ENCODE results near the gene SUSD4.

The SUSD4 gene

DNA sequence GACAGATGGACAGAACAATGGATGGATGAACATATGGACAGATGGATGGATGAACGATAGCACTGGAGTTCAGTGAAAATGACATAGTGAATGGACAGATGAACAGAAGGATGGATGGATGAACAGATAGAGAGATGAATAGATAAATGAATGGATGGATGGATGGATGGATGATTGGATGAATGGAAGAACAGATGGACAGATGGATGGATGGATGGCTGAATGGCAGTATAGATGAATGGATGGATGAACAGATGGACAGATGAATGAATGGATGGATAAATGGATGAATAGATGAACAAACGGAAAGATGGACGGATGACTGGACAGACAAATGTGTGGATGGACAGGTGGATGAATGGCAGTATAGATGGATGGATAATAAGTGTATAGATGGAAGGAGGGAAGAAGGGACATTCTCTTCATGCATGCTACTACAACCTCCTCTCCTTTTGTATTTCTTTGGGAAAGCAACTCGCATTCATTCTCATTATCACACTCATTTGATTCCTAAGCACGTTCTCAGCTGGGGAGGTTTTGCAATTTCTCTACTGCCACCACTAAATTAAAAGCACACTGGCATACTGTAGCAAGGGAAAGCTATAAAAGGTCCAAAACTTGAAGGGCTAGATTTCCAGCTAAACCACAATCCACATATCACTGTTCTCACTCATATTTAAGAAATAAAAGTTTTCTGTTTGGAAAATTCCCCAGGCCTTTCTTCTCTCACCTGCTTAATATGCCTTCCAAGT, 34.1 kb downstream of the SUSD4 start:
- no peak for DNase-seq

DNA sequence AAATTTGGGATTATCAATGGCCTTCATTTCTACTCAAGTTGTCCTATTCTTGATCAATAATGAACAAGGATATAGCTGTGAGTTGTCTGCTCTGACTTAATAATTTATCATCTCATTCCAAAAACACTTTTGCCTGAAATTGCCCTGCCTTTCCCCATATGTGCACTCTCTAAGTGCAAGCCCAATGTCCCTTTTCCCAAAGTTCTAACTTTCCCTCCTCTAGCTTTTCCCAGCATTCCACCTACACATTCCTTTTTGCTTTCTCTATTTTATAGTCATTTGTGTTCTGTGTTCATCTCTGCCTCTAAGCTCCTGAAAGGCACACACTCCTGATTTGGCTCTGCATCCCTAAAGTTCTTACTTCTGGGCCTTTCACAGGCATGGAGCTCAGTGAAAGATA, 34.7 kb downstream of the SUSD4 start:
- DNase-seq: no peak

DNA sequence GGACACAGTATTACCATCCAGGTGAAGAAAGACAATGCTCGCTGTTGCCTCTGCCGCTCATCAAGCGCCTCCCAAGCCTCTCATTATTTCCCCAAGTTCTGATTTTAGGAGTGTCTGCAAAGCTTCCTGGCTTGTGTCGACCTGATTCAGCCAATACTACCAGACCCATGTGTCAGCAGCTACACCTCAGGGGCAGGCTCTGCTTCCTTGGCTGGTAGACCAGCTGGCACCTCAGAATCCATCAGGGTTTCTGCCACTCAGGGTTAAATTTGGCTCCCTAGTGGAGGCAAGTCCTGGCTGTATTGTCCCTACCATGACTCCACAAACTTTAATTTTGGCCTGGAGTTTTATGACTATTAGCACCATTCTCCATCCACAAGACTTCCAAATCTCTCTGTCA, 35.4 kb downstream of the SUSD4 start:
- no peak for DNase-seq

DNA sequence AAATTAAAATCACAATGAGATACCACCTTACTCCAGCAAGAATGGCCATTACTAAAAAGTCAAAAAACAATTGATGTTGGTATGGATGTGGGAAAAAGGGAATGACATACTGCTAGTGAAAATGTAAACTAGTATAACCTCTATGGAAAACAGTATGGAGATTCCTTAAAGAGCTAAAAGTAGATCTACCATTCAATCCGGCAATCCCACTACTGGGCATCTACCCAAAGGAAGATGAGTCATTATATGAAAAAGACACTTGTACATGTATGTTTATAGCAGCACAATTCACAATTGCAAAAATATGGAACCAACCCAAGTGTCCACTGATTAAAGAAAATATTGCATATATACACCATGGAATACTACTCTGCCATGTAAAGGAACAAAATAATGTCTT, 37.2 kb downstream of the SUSD4 start:
- no peak for DNase-seq

DNA sequence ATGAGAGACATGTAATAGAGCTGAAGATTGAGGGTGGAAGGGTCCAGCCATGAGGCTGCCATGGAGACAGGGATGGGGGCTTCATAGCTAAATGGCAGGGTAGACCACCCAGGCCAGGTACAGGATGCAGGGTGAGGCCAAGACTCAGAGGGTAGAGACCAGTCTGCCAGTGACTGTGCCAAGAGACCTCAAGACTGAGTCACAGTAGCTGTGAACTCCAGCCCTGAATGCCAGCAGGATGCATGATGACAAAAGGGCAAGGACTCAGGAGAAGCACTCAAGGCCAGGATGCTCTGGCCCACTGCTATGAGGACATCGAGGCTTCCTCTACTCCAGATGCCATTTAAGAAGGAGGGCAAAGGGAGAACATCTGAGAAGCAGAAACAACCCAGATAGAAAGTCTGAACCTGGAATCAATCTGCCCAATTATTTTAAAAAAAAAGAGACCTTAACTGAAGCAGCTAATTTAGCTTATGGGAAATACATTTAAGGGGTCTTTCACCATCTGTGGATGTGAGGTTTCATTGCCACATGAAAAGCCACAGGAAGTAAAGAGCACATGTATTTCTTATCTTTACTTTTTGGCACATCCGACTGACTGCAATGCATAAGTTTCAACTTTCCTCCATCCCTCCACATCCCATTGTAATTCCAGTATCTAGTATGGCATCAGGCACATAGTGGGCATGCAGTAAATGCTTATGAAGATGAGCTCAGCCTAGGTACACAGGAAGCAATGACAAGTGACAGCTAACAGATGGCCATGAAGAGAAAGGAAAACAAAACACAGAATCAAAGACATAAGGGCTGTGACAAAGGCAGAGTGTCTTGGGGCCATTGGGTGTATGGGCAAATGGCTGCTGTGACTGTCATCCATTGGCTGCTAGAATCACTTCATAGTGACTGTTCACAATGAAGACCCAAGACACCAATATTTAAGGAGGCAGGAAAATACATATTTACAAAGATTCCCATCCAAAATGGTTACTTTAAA, 40.2 kb downstream of the SUSD4 start:
- DNase-seq: no peak

DNA sequence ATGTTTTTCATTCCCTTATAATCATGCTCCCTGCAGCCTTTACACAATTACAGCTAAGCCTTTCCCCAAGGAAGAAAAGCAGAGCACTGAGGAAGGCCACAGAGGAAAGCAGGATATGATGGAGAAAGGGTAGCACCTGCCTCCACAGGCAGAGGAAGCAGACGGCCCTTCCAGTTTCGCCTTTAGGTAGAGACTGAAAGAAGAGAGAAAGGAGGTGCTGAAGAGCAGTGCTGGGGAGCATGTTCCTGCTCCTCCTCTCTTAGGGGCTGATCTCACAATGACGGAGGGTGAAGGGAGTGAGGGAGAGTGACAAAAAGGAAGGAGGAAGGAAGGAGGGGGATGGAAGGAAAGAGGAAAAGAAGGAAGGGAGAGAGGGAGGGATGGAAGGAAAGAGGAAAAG, 41.1 kb downstream of the SUSD4 start:
- no peak for DNase-seq

DNA sequence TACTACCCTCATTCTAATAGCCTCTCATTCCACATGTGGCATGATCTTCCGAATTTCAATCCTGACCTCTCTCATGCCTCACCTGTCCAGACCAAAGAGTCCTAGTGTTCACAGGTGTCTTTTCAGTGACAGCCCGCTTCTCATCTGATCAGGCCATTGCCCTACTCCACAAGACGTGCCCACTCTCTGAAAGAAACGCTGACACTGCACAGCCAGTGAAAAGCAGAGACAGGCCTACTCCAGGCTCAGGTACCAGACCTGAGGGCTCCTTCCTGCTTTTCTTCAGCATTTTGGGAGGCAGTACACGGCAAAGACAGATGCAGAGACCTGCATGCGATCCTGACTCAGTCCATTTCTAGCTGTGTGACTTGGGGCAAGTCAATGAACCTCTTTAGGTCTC, 43.0 kb downstream of the SUSD4 start:
- no peak for DNase-seq

DNA sequence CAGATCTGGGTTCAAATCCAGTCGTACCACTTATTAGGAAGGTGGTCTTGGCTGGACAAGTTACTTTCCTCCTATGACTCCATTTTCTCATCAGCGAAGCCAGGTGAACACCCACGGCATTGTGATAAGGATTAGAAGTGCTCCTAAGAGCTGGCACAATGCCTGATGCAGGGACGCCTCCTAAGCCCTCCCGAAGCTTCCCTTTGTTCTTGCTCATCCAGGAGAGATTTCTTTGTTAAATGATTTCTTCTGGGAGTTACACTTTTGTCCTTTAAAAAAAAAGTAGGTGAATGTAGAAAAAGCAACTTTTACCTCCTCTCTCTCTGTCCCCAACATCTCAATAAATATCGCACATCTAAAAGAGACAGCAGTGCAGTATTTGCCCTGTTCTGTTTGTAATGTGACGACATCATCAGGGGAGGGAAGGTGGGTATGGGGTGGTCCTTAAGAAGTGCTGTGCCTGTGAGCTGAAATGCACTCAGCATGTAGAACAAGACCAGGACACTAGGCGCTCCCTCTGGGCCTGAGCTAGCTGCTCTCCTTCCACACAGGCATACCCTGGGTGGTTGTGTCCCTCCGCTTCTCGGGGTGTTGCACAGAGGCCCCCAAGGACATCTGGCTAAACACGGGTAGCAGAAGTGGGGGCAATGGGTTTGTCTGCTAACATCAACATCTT, 43.9 kb downstream of the SUSD4 start:
- no peak for DNase-seq

DNA sequence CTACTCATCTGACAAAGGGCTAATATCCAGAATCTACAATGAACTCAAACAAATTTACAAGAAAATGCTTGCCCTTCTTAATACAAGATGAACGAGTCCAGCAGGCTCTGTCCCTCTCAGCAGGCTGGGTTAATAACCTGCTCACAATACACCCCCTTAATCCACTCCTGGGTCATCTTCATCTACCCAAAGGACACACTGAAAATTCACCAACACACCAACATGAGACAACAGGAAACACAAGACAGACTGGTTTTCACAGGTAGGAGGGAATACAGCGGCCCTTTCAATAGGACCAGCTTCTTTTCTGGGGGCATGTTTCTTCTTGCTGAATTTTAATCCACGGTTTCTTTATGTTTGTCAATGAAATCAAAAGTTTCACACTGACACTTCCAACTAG, 44.6 kb downstream of the SUSD4 start:
- no peak for DNase-seq

DNA sequence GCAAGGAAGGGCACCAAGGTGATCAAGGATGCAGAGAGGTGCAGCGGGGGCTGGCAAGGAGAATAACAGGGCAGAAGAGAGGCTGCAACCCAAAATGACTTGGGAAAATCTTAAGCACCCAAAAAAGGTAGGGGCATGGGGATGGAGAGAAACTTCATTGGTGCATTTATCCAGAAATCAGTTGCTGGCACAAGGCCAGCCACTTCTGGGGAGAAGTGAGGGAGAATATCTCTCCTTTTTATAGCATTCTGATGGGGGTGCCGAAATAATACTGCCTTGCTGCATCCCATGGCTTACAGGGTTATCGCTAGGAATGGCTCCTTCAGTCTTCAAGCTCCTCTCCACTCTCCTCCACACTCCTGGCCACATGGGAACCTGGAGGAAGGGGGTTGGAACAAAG, 47.9 kb downstream of the SUSD4 start:
- no peak for DNase-seq

DNA sequence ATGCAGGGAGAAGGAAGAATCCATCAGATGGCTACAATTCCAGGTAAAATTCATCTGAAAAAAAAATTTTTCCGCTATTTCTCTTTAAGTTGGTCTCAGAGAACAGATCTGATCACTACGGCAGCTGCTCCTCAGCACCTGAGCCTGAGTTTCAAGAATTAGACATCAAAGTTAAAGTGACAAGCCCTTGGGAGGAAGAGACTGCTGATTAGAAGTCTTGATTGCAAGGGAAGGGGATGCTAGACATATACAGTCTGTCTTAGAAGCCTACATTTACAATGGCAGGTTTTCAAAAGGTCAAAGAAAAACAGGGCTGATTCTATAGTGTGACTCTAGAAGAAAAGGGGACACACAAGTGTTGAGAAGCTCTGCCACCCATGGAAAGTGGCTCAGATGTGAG, 48.3 kb downstream of the SUSD4 start:
- DNase-seq: no peak

DNA sequence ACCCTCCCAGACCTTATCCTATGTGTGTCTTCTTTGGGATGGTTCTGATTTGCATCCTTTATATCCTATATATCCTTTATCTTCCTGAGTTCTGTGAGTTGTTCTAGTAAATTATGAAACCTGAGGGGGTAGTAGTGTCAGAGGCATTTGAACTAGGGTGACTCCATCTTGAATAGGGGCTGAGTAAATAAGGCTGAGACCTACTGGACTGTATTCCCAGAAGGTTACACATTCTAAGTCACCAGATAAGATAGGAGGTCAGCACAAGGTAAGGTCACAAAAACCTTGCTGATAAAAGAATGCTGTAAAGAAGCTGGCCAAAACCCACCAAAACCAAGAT, 50.6 kb downstream of the SUSD4 start:
- no peak for DNase-seq

DNA sequence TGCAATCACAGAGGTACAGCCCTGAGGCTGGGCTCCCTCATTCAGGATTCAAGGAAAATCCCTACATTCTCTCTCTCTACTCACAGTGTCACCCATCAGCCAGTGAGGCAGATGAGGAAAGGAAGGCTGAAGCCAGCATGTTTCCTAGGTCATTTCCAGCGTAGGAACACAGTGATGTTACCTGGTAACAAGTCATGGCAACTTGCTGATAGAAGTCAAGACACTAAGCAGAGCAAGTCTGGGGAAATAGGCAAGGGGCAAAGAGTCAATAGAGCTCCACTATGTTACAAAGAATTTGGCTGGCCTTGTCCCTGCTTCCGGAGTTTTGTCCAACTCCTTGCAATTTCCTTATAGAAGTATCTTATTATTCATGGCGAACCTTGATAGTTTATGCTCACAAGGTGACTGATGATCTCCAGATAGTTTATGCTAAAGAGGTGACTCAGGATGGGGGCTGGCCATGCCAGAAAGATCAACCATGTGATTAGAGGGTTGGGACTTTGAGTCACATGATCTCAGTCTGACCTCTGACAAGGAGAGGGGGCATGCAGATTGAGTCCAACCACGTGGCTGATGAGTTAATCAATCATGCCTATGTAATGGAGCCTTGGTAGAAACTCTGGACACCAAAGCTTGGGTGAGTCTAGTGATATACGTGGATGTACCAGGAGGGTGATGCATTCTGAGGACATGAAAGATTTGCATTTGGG, 51.1 kb downstream of the SUSD4 start:
- DNase-seq: no peak

DNA sequence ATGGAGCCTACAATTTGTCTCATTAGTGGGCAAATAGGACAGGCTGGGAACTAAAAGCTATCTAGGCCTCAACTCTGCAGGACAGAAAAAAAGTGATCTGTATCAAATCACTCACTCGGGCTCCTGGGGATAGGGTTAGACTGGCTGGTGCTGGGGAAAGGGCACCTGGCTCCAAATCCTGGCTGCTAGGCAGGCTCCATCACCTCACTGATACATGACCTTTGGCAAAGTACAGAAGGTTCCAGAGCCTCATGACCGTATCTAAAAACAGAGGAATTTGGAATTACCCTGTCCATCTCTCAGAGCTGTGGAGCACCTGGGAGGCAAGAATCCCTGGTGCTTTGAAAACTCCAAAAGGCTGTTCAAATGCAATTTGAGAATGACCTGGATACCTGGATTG, 51.7 kb downstream of the SUSD4 start:
- DNase-seq: no peak

DNA sequence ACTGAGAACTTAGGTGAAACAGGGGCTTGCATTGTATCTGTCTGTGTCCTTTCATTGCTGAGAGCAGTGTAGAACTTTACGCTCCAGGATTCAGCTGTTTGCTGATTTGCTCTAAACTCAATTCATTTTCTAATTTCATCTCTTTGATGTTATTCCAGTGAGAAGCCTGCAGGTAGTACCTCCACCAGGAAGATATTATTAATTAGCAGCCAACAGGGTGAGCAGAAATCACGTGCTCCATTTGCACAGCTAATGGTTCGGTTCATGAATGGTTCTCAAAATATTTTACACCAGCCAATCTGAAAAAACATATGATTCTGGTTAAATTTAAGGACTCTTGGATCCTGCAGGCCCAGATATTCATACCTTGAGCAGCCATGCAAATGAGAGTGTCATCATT, 52.1 kb downstream of the SUSD4 start:
- DNase-seq: no peak

DNA sequence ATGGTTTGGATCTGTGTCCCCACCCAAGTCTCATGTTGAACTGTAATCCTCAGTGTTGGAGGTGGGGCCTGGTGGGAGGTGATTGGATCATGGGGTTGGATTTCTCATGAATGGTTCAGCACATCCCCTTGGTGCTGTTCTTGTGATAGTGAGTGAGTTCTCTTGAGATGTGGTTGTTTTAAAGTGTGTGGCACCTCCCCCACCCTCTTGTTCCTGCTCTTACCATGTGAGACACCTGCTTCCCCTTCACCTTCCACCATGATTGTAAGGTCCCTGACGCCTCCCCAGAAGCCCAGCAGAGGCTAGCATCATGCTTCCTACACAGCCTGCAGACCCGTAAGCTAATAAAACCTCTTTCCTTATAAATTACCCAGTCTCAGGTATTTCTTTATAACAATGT, 55.8 kb downstream of the SUSD4 start:
- DNase-seq: no peak

DNA sequence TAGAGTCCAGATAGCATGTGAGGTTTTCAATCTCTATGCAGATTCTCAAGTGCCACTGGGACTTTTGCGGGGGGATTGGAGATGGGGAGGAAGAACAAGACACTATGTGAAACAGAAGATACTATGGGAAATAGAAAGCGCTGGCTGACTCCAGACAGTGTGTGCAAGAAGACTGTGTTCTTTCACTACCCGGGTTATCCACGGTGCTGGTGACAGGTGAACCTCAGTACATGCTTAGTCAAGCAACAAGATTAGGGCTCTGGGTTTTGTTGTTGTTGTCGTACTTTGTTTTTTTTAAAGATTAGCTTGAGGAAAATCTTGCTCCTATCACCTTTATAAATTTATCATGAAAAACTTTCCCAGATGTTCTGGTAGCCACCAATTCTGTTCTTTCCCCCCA, 56.4 kb downstream of the SUSD4 start:
- no peak for DNase-seq

DNA sequence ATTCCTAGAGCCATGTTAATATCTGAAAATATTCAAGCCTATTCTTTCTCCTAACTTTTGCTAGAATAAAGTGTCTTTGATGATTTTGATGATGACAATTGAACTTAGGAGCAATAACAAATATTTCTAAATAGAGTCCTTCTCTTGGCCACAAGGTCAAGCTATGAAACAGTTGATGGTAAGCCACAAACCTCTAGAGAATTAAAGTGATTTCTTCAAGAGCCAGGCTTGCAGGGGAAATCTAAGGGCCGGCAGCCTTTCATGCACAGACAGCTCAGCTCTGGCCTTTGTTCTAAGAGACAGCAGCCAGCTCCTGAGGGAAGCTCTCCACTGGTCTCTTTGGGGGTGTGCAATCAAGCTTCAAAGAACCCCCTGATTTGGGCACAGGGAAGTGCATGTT, 59.0 kb downstream of the SUSD4 start:
- DNase-seq: no peak

DNA sequence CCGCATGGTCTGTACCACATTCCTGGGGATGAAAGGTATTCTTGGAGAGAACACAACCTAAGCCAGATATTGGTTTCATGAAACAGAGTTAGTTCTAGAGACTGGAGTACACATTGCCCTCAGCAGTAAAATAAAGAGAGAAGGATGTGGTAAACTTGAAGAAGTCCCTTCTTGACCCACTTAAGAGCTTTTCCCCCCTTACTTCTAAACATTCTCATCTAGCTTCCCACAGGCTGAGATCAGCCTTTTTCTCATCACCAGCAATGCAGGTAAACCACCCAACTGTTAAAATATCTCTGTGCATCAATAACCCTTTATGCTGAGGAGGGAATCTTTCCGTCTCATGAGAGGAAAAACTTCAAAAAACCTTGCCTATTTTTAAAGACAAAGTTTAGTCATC, 62.6 kb downstream of the SUSD4 start:
- no peak for DNase-seq

DNA sequence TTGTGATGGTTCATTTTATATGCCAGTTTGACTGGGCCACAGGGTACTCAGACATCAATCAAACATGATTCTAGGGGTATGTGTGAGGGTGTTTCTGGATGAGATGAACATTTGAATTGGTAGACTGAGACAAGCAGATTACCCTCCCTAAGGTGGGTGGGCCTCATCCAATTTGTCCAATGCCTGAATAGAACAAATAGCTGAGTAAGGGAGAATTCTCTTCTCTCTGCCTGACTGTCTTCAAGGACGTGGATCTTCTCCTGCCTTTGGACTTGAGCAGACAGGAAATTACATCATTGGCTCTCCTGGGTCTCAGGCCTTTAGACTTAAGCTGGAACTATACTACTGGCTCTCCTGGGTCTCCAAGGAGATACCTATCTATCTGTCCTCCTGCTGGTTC, 64.4 kb downstream of the SUSD4 start:
- DNase-seq: no peak

DNA sequence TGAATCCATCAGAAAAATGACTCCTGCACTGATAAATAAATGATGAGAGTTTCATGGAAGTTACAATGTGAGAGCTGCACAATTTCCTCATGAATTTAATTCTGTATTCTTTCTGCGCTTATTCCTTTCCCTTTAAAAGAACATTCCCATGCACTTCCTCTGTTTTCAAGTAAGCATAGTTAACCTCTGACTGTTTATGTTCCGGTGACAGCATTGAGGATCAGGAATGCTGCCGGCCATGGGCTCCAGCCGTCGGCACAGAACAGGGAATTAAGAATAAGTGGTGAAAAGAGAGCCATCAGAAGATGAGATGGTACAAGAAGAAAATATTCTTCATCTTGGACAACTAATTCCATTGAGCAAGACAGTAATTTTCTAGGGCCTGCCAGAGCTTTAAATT, 65.3 kb downstream of the SUSD4 start:
- DNase-seq: no peak

DNA sequence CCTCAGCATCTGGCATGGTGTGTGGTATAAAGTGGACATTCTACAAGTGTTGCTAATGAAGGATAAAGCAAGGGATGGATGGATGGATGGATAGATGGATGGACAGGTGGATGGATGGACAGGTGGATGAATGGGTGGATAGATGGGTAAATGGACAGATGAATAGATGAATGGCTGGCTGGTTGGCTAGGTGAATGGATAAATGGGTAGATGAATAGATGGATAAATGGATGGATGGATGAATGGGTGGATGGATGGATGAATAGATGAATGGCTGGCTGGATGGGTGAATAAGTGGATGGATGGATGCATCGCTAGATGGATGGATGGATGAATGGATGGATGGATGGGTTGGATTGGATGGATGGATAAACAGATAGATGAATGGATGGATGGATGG, 66.2 kb downstream of the SUSD4 start:
- DNase-seq: no peak

All from amygdala (tissue), 56 donors.